Activated naive CD8-positive, alpha-beta T cell treated with anti-CD3 and anti-CD28 coated beads, Interleukin-2, amount 50 U/mL, for 24 hours (primary cell): ENCODE measurements around the gene CELF1.

Source experiments
- ATAC-seq: fragments of 150-1000 bp; cut with Tn5 transposase; one replicate; pipeline ENCODE4 v1.10.0; 2021
- DNase-seq: peaks from one replicate; pipeline ENCODE4 v3.0.0; 2021
- H3K27ac Mint-ChIP-seq: one replicate; pipeline ENCODE4 v1.8.0; 2021; ENCODE audit warnings: mild to moderate bottlenecking, mixed read lengths
- H3K27me3 Mint-ChIP-seq: one replicate; pipeline ENCODE4 v1.8.0; 2021; ENCODE audit warnings: mixed read lengths
- H3K36me3 Mint-ChIP-seq: one replicate; pipeline ENCODE4 v1.8.0; 2021; ENCODE audit warnings: low read depth, mixed read lengths
- H3K4me1 Mint-ChIP-seq: one replicate; pipeline ENCODE4 v1.8.0; 2021; ENCODE audit warnings: mixed read lengths
- H3K4me3 Mint-ChIP-seq: one replicate; pipeline ENCODE4 v1.8.0; 2021; ENCODE audit warnings: mild to moderate bottlenecking, moderate library complexity, mixed read lengths
- H3K9me3 Mint-ChIP-seq: one replicate; pipeline ENCODE4 v1.8.0; 2021; ENCODE audit warnings: mixed read lengths

Gene CELF1

DNA sequence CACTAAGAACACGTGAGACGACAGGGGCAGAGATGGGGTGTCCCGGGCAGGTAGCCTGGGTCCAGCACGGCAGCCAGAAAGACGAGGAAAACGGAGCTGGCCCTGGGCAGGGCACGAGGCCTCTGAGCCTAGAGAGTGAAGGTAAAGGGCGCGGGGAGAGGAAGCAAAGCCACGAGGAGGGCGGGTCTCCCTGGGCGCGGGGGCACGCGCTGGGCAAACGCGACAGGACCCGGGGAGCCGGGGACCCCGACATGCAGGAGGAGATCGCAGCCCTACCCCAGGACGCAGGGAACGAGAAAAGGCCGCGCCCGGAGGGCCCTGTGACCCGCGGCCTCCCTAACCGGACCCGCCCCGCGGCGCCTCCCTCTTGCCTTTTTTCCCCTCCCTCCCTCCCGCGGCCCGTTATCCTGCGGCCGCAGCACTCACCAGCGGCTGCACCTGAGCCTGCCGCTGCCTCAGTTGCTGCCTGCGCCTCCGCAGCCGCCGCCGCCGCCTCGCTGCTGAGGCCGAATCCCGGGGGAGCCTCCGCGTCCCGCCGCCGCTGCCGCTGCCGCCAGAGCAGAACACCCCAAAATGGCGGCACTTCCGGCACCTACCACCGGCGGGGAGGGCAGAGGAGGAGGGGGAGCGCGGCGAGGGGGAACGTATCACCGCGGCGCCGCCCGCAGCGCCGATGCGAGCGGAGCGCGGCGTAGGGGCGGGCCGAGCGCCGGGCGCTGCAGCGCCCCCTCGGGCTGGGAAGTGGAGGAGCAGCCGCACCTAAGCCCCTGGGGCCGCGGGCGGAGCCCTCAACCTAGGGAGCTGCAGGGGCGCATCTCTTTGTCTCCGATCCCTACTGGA is at the start of gene CELF1:
Gene CELF1, minus strand, starts transcription at position 567 of the 840 bp plus-strand sequence. CDS start 53,609 bp downstream, outside the sequence.
- DNase-seq = peak; percentile 94
- ATAC-seq = peak; percentile 96
- Mint-ChIP-seq H3K4me3 (peak within 1 kb of the TSS; percentile 99), H3K9me3 (no peaks in the 10 kb centered on the region), H3K27me3 (no peaks in the 10 kb centered on the region), H3K36me3 (peaks cover 31% of the 10 kb centered on the region), H3K27ac (peak within 1 kb of the TSS; percentile 96), H3K4me1 (peaks cover 53% of the 10 kb centered on the region)

DNA sequence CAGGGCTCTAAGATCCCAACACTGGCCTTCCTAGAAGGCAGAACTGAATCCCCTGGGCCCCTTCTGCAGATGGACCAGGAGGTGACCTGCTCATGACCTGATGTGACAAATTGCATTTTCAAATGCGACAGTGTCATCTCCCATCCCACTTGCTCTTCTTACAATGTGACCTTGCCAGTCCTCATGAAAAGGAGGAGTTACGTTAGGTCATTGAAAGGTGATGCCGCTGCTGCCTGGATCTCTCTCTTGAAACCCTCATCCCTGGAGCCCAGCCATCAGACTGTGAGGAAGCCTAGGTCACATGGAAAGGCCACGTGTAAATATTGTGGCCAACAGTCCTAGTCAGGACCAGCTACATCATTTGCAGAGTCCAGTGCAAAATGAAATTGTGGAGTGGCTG is 47.0 kb upstream of the CELF1 start:
- ATAC-seq = no peak
- no peak for DNase-seq
- Mint-ChIP-seq H3K9me3 (no peaks in the 10 kb centered on the region), H3K4me1 (no peaks in the 10 kb centered on the region), H3K4me3 (no peak overlapping the region), H3K27me3 (peaks cover 5% of the 10 kb centered on the region), H3K27ac (no peak overlapping the region), H3K36me3 (no peaks in the 10 kb centered on the region)

DNA sequence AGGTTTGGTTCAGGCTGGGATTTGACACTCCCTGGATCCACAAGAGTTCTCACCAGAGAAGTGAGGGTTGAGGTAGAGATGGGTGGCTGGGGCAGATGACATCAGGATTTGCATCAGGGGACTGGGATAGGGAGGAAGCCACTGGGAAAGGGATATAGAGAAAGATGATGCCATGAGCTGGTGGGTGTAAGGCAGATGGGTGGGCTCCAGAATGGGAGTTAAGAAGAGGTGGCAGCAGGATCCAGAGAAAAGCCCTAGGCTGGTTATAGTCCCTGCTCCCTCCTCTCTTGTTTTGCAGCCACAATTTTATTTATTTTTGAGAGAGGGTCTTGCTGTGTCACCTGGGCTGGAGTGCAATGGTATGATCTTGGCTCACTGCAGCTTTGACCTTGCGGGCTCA is 43.0 kb upstream of the CELF1 start:
- H3K4me3 Mint-ChIP-seq = no peak overlapping the region

DNA sequence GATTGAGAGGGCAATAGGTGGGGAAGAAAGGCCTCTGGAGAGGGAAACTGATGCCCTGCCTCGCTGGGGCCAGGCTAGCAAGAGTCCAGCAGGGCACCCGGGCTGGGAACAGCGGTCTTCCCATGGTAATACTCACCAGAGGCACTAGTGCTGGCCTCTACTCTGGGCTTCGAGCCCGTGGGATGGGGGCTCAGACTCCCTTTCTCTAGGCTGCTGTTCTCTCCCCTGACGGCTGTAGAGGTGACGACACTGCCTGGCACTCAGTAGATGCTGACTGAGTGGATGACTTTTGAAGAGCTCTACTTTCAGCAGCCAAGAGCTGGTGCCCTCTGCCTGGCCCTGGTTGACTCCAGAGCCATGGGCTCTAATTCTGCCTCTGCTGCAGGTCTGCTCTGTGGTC is 42.1 kb upstream of the CELF1 start:
- H3K4me3 Mint-ChIP-seq = no peak overlapping the region
- no peaks in the 10 kb centered on the region for H3K36me3 Mint-ChIP-seq
- H3K4me1 Mint-ChIP-seq = peaks cover 12% of the 10 kb centered on the region
- no peak for ATAC-seq
- peaks cover 30% of the 10 kb centered on the region for H3K27me3 Mint-ChIP-seq
- no peak for DNase-seq
- H3K9me3 Mint-ChIP-seq = no peaks in the 10 kb centered on the region
- no peak overlapping the region for H3K27ac Mint-ChIP-seq

More for the DNA sequence above, 43.0 kb upstream of the CELF1 start:
- Mint-ChIP-seq H3K4me1 (peaks cover 12% of the 10 kb centered on the region), H3K36me3 (no peaks in the 10 kb centered on the region), H3K27me3 (peaks cover 30% of the 10 kb centered on the region), H3K27ac (no peak overlapping the region), H3K9me3 (no peaks in the 10 kb centered on the region)
- DNase-seq (no peak), ATAC-seq (no peak)

DNA sequence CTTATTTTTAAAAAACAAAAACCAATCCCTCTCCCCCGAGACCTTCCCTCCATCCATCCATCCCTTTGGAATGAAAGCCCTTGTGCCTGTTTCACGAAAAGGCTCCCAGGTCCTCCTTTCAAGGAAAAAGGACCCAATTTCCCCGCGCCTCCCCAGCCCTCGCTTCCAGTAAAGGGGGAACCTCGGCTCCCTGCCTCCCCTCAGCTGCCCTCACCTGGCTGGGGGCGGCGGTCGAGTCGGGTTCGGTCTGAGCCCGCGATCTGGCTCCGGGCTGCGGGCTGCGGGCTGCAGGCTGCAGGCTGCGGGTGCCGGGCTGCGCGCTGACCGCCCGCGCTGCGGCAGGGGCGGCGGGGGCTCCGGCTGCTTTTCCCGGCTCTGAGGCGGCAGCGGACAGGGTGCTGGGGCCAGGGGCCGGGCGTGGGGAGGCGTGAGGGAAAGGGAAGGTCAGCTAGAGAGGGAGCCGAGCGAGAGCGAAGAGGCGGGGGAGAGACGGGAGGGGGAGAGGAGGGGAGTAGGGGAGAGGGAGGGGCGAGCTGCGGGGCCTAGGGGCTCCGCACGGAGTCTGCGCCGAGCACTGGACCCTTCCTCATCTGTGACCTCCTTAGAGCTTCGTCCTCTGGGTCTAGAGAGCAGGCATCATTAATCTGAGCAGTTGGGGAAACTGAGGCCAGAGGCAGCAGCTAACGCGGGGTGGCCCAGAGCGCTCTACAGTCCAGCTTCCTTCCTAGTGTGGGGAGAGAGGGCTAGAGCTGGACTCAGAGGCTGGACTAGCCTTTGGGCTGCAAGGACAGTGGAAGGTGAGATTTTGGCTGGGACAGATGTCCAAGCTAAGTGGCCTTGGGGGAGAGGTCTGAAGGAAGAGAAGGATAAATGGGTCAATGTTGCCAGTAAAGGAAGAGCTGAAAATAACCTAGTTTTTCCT is 41.3 kb upstream of the CELF1 start, which contains the start of gene C1QTNF4:
Gene C1QTNF4, minus strand, starts transcription at position 478 of the 922 bp plus-strand sequence. CDS start 3,601 bp downstream, outside the sequence.
- no peak for ATAC-seq
- DNase-seq = no peak
- Mint-ChIP-seq H3K9me3 (no peaks in the 10 kb centered on the region), H3K4me3 (no peak within 1 kb of the TSS), H3K27me3 (peaks cover 30% of the 10 kb centered on the region), H3K36me3 (no peaks in the 10 kb centered on the region), H3K4me1 (peaks cover 12% of the 10 kb centered on the region), H3K27ac (no peak within 1 kb of the TSS)

DNA sequence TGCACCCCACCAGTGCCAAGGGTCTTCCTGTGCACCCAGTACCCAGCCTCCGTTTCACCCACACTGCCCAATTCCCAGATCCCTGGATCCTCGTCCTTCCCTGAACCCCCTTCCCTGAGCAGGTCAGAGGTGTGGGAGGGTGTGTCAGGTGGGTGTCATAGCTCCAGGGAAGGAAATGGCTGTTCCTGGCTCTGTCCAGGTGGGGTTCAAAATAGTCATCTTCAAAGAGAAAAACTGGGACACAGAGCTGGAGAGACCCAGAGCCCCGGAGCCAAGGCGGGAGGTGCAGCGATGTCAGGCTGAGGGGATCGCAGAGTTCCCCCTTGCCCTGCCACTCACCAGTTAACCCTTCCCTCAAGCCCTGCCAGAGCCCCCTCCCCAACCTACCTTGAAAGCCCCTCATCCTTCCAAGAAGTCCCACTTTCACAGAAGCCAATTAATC is 40.6 kb upstream of the CELF1 start:
- Mint-ChIP-seq H3K36me3 (no peaks in the 10 kb centered on the region), H3K4me1 (peaks cover 12% of the 10 kb centered on the region), H3K4me3 (no peak overlapping the region), H3K9me3 (no peaks in the 10 kb centered on the region), H3K27me3 (peaks cover 30% of the 10 kb centered on the region), H3K27ac (no peak overlapping the region)
- ATAC-seq (no peak), DNase-seq (no peak)

DNA sequence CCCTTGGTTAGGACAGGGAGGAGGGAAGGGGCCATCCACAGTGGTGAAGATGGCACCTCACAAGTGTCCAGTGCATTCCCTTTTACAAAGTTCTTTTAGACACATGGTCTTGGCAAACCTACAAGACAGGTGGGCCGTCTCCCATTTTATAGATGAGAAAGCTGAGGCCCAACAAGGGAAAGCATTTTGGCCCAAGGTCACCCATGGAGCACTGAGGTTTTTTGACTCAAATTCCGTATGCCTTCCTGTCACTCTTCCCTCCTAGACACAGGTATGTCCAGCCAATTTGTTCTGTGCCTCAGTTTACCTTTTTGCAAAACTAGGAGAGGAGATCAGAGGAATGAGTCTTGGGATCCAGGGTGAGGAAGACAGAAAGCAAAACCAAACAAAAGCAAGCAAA is 40.0 kb upstream of the CELF1 start:
- no peaks in the 10 kb centered on the region for H3K9me3 Mint-ChIP-seq
- H3K4me1 Mint-ChIP-seq = peaks cover 12% of the 10 kb centered on the region
- H3K4me3 Mint-ChIP-seq = no peak overlapping the region
- DNase-seq (no peak), ATAC-seq (no peak)
- H3K36me3 Mint-ChIP-seq = no peaks in the 10 kb centered on the region
- no peak overlapping the region for H3K27ac Mint-ChIP-seq
- H3K27me3 Mint-ChIP-seq = peaks cover 30% of the 10 kb centered on the region

DNA sequence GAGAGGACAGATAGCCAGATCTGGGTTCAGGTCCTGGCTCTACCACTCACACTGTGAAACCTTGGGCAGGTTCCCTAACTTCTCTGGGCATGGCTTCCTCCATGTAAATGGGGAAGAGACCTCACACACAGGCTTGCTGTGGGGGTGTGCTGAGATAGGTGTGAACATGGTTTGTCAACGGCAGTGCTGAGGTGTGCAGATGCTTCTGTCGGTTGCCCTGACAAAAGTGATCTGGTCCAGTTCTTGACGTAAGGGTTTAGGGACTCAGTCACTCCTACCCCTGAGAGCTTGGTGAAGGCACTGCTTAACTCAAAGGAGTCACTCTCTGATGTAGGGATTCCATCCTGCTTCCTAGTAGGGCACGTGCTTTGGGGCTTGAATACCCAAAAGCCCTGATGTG is 39.3 kb upstream of the CELF1 start:
- no peaks in the 10 kb centered on the region for H3K36me3 Mint-ChIP-seq
- H3K4me3 Mint-ChIP-seq = no peak overlapping the region
- H3K27ac Mint-ChIP-seq = no peak overlapping the region
- peaks cover 12% of the 10 kb centered on the region for H3K4me1 Mint-ChIP-seq
- H3K27me3 Mint-ChIP-seq = peaks cover 30% of the 10 kb centered on the region
- ATAC-seq = no peak
- no peak for DNase-seq
- no peaks in the 10 kb centered on the region for H3K9me3 Mint-ChIP-seq

DNA sequence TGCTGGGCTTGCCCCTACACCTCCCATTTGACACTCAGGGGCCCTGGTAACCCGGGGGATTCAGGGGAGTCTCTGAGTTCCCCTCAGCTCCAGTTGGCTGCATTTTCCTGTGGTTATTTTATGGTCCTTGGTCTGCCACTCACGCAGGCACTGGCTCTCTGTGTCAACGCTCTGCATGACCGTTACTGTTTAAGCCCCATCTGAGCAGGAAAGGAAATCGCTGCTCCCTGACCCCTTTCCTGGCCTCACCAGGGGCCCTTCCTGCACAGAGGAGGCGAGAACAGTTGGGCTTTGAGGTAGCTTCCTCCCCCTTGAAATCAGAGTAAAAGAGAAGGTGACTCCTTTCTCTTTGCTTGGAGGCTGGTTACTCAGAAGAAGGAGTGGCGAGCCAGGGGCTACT is 38.8 kb upstream of the CELF1 start:
- no peaks in the 10 kb centered on the region for H3K36me3 Mint-ChIP-seq
- peaks cover 12% of the 10 kb centered on the region for H3K4me1 Mint-ChIP-seq
- no peaks in the 10 kb centered on the region for H3K9me3 Mint-ChIP-seq
- H3K4me3 Mint-ChIP-seq = no peak overlapping the region
- H3K27ac Mint-ChIP-seq = no peak overlapping the region
- peaks cover 30% of the 10 kb centered on the region for H3K27me3 Mint-ChIP-seq
- DNase-seq = no peak
- ATAC-seq = no peak

DNA sequence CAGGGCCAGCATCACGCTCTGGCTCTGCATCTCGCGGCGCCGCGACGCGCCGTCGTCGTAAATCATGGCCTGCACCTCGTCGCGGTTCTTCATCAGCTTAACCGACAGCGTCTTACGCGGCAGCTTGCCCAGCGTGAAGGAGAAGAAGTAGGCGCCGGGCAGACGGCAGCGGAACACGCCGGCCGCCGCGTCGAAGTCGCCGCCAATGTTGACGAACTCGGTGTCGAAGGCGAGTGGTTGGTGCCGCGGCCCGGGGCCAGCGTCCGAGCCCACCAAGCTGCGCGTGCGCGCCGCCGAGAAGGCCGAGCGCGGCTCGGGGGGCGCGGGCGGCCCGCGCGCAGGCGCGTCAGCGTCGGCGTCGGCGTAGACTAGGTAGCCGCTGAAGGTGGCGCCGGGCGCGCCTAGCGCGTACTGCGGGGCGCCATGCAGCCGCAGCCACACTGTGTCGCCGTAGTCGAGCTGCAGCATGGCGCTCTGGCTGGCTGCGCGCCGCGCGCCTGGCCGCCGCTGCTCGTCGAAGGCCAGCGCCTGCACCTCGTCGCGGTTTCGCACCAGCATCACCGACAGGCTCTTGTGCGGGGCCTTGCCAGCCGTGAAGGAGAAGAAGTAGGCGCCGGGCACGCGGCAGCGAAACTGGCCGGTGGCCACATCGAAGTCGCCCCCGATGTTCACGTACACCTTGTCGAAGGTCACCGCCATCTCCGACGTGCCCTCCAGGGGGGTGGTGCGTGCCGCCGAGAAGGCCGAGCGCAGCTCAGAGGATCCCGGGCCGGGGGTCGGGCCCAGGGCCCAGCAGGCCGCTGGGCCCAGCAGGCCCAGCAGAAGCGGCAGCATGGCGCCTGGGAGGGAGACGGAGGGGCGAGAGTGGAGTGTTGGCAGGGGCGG is 37.3 kb upstream of the CELF1 start:
- no peaks in the 10 kb centered on the region for H3K36me3 Mint-ChIP-seq
- no peaks in the 10 kb centered on the region for H3K9me3 Mint-ChIP-seq
- no peak for ATAC-seq
- H3K27ac Mint-ChIP-seq = no peak overlapping the region
- no peak for DNase-seq
- no peak overlapping the region for H3K4me3 Mint-ChIP-seq
- peaks cover 12% of the 10 kb centered on the region for H3K4me1 Mint-ChIP-seq
- H3K27me3 Mint-ChIP-seq = peaks cover 25% of the 10 kb centered on the region

DNA sequence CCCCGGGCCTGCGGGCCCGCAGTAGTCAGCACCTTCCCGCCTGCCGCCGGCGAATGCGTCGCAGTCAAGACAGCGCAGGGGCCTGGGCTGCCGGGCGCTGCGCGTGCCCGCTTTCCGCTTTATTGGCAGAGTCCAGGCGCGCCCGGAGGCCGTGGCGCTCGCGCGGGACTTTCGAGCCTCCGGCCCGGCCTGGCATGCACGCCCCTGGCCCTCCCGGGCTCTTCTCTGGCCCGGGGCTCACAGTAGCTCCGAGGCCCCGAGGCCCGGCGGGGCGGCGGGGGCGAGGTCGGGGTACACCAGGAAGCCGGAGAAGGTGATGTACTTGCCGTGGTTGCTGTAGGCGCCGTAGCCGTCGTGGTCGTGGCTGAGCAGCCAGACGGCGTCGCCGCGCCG is 36.6 kb upstream of the CELF1 start:
- Mint-ChIP-seq H3K36me3 (no peaks in the 10 kb centered on the region), H3K4me3 (no peak overlapping the region), H3K9me3 (no peaks in the 10 kb centered on the region), H3K4me1 (peaks cover 12% of the 10 kb centered on the region), H3K27ac (no peak overlapping the region), H3K27me3 (peaks cover 22% of the 10 kb centered on the region)
- ATAC-seq (no peak), DNase-seq (no peak)

DNA sequence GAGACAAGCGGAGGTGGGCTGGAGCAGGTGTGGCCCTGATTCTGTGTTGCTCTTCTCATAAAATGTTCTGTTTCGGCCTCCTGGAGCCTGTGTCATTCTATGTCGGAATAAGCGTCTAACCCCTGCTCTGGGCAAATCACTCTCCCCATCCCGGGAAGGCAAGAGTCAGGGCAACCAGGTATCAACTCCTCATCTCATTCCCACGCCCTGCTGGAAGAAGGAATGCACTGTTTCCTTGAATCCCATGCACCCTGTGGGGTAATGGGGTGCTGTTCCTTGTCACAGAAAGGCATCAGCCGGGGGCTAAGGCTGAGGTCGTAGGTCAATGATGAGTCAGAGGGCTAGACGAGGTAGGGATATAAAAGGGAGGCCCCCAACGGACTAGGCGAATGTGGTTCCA is 36.2 kb upstream of the CELF1 start:
- peaks cover 19% of the 10 kb centered on the region for H3K27me3 Mint-ChIP-seq
- no peak for ATAC-seq
- no peak overlapping the region for H3K27ac Mint-ChIP-seq
- no peak for DNase-seq
- peaks cover 10% of the 10 kb centered on the region for H3K4me1 Mint-ChIP-seq
- H3K36me3 Mint-ChIP-seq = peaks cover 3% of the 10 kb centered on the region
- H3K9me3 Mint-ChIP-seq = no peaks in the 10 kb centered on the region
- no peak overlapping the region for H3K4me3 Mint-ChIP-seq

DNA sequence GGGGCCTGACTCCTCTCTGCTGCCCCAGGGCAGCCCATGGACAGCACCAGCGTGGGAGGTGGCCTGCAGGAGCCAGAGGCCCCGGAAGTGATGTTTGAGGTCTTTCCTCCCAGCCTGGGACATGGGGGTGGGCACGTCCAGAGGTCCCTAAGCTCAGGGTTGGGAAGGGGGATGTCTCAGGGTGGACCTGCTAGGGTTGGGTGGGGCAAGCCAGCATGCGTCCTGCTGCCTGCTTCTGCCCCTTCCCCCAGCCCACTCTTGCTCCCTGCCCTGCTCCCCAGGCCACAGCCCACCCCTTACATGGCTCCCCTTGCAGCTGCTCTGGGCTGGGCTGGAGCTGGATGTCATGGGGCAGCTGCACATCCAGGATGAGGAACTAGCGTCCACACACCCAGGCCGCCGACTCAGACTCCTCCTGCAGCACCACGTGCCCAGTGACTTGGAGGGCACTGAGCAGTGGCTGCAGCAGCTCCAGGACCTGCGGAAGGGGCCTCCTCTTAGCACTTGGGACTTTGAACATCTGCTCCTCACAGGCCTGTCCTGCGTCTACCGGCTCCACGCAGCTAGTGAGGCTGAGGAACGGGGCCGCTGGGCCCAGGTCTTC is 34.9 kb upstream of the CELF1 start:
- Mint-ChIP-seq H3K27me3 (peaks cover 8% of the 10 kb centered on the region), H3K27ac (no peak overlapping the region), H3K4me3 (no peak overlapping the region), H3K36me3 (peaks cover 10% of the 10 kb centered on the region), H3K4me1 (peaks cover 6% of the 10 kb centered on the region), H3K9me3 (no peaks in the 10 kb centered on the region)
- ATAC-seq (no peak), DNase-seq (no peak)
